GM04503 (cell line): ENCODE measurements around the gene PTPRK.

Source experiments
- DNase-seq: peaks from one replicate; pipeline ENCODE4 v3.0.0-alpha.2; 2012; ENCODE audit warnings: low read depth

Gene PTPRK

GRCh38 chr6:128188678-128189077 is 331.7 kb downstream of the PTPRK start:
- no peak for DNase-seq

- no peak for DNase-seq
These were observed 333.7 kb downstream of the PTPRK start for GRCh38 chr6:128186729-128187128.

GRCh38 chr6:128179876-128180438 is 340.4 kb downstream of the PTPRK start:
- DNase-seq = no peak

GRCh38 chr6:128174724-128175123 is 345.7 kb downstream of the PTPRK start:
- DNase-seq = no peak

GRCh38 chr6:128172752-128173682 is 347.4 kb downstream of the PTPRK start:
- no peak for DNase-seq

- no peak for DNase-seq
These were observed 348.3 kb downstream of the PTPRK start for GRCh38 chr6:128172081-128172480.

- no peak for DNase-seq
These were observed 349.2 kb downstream of the PTPRK start for GRCh38 chr6:128171182-128171581.

- DNase-seq = no peak
These were observed 352.2 kb downstream of the PTPRK start for GRCh38 chr6:128168244-128168643.

- no peak for DNase-seq
These were observed 352.8 kb downstream of the PTPRK start for GRCh38 chr6:128167552-128167951.

- DNase-seq = no peak
These were observed 356.1 kb downstream of the PTPRK start for GRCh38 chr6:128164254-128164653.

- no peak for DNase-seq
These were observed 358.0 kb downstream of the PTPRK start for GRCh38 chr6:128162423-128162822.

- DNase-seq = no peak
These were observed 358.6 kb downstream of the PTPRK start for GRCh38 chr6:128161839-128162238.

GRCh38 chr6:128161263-128161662 is 359.1 kb downstream of the PTPRK start:
- DNase-seq = no peak

GRCh38 chr6:128158496-128158895 is 361.9 kb downstream of the PTPRK start:
- no peak for DNase-seq

- DNase-seq = no peak
These were observed 363.9 kb downstream of the PTPRK start for GRCh38 chr6:128156321-128157111.

GRCh38 chr6:128155826-128156225 is 364.6 kb downstream of the PTPRK start:
- DNase-seq = no peak

GRCh38 chr6:128152551-128152950 is 367.8 kb downstream of the PTPRK start:
- DNase-seq = no peak

- DNase-seq = no peak
These were observed 370.0 kb downstream of the PTPRK start for GRCh38 chr6:128150376-128150775.

- no peak for DNase-seq
These were observed 370.6 kb downstream of the PTPRK start for GRCh38 chr6:128149796-128150195.

- DNase-seq = no peak
These were observed 376.1 kb downstream of the PTPRK start for GRCh38 chr6:128144320-128144719.

GRCh38 chr6:128141932-128142331 is 378.5 kb downstream of the PTPRK start:
- DNase-seq = no peak

GRCh38 chr6:128139519-128139918 is 380.9 kb downstream of the PTPRK start:
- no peak for DNase-seq

- DNase-seq = no peak
These were observed 381.7 kb downstream of the PTPRK start for GRCh38 chr6:128138694-128139093.
